HUDEP-2 (cell line): ENCODE measurements around the gene PRKN.

Experiments used
- DNase-seq, 76 experiments: peaks; one replicate each; lab custom pipeline; 2025; ENCODE audit not compliant: unreplicated experiment in 76 of 76; lab: John Stamatoyannopoulos, UW

PRKN gene

GRCh38 chr6:162217058-162217457 is 510.5 kb downstream of the PRKN start:
- DNase-seq: no peak

DNA sequence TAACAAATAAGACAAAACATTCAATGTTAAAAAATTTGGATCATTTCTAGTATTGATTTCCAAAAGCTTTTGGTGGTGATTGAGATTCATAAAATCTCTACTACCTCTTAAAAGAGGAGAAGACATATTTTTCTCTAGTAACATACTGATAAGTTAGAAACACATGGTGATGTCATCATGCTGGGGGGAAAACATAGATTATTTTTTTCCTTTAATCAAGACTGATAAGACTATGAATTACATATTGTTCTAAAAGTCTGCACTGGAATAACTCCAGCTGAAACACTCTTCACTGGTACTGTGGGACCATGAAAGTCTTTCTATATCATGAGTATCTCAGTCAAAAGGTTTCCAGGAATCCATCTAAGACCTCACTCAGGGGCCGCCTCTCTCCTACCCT is 515.8 kb downstream of the PRKN start:
- DNase-seq: no peak

DNA sequence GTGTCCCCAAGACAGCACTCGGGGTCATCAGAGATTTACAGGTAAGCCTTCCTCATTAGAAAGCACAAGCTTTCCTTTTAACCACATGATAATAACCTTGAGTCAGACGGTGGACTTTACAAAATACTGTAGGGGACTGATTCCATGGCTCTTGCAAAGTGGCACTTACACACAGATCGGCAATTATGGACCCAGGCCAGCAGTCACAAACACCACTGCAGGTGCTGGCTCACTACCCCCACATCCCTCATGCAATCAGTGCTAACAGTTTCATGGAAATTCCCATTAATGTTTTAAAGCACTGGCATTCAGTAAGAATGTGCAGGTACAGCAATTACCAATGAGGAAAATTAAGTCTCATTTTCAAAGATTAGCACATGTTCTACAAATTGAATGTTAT is 516.5 kb downstream of the PRKN start:
- DNase-seq: no peak

DNA sequence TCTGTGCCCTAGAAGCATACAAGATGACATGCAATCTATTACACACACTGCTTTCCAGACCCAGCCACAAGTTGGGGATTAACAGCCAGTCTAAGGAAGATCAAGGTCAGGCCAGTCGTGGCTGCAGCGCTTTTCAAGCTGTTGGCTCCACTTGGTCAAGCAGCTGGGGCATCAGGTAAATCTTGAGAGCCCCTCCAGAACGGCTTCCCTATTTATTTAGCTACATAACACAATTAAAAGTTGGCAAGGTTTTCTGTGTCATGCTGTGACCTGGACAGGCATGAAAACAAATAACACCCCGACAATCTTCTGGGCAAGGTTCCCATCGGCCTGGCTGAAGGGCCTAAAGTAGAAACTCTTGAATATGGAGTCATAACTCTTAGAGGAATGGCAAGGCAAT is 524.3 kb downstream of the PRKN start:
- DNase-seq: no peak

- no peak for DNase-seq
These were observed 526.4 kb downstream of the PRKN start for GRCh38 chr6:162200945-162201690.

DNA sequence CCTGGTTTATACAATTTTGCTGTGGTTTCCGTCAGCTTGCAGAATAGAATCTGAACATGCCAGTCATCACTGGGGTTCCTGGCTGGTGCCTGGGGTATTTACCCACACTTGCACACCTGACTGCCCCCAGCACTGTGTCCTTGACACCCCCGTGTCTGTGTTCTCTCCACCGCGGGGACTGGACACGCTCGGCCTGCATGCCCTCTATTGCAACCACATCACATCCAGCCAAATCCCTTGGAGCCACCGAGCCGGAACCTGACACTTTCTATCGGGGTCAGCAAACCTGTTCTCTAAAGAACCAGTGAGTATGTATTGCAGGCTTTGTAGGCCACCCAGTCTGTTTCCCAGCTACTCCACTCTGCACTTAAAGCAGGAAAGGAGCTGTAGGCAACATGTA is 527.5 kb downstream of the PRKN start:
- no peak for DNase-seq

DNA sequence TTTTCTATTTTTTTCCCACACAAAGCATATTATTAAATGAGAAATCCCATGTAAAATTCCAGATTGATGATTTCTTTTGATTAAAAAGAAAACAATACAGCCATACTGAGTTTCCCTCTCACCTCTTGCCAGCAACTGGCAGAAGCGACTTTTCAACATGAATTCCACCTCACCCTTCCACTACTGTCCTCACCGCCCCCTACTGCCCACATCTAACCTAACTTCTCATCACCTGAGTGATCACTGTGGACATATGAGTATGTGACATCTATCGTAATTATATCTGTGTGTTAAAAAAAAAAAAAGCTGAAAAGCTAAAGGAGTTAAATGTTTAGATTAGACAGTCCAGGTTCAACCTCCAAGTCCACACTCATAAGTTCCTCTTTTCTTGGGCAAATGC is 528.6 kb downstream of the PRKN start:
- DNase-seq: no peak

- DNase-seq: no peak
These were observed 529.5 kb downstream of the PRKN start for GRCh38 chr6:162198076-162198475.

DNA sequence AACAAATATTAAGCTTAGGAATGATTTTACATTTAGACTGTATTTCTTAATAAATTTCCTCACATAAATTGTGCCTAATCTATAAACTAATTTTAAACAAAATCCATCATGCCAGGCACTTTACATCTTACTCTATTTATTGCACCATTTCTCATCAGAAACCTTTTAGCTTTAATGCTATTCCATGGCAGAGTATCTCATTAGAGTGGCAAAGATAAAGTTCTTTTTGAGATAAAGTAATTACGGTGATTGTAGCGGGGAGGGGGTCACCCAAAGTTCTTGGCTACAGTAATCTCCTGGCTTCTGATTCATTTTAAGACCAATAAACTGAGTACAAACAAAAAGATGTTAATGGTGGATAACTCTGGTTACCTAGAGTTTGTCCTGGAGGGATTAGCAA is 532.1 kb downstream of the PRKN start:
- DNase-seq: no peak

DNA sequence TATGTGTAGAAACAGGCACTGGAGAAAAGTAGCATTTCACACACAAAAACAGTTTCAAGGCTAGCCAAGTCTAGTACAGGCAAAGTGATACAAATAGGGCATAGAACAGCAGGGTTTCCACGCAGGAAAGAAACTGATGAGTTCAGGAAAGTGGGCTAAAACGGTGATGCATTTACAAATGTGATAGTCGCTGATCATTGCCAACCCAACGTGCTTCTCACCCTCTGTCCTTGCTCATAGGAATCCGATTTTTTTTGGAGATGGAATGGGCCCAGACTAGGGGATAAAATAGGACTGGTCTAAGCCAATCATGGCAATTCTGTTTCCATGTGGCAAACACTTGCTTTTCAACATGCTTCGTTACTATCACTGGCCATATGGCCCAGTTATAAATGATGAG is 536.6 kb downstream of the PRKN start:
- no peak for DNase-seq

DNA sequence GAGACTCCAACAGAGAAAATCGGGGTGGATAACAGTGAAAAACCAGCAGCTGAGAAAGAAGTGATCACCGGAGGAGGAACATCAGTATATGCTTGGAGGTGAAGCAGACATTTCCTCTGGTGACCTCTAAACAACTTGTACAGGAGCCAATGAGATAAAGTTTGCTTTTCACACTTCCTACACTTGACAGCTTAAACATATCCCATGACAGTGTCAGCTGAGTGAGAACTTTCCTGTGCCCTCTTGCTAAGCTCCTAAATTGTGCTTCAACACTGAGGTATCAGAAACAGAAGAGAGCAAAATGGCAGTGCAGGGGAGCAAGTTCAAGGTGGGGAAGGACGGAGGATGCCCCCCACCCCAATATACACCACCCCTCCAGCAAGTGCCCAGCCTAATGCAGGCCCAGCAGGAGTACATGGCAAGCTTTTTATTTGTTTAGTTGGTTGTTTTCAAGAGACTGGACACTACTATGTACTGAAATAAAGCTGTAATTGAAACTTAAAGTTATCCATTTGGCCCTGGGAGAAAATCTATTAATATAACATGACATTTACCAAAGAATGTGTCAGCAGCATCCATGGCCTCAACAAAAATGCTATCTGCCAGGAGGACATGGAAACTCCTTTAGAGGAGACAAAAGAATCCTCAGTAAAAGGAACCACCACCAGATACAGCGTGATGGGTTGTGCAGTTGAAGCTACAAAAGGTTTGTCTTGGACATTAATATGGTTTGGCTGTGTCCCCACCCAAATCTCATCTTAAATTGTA is 540.2 kb downstream of the PRKN start:
- no peak for DNase-seq

- DNase-seq: no peak
These were observed 543.1 kb downstream of the PRKN start for GRCh38 chr6:162184465-162184864.

- no peak for DNase-seq
These were observed 545.7 kb downstream of the PRKN start for GRCh38 chr6:162181741-162182401.

GRCh38 chr6:162181111-162181510 is 546.5 kb downstream of the PRKN start:
- DNase-seq: no peak

- DNase-seq: no peak
These were observed 548.2 kb downstream of the PRKN start for GRCh38 chr6:162179196-162179951.

GRCh38 chr6:162178666-162179065 is 548.9 kb downstream of the PRKN start:
- DNase-seq: no peak

GRCh38 chr6:162178266-162178665 is 549.3 kb downstream of the PRKN start:
- DNase-seq: no peak

- DNase-seq: no peak
These were observed 549.8 kb downstream of the PRKN start for GRCh38 chr6:162177746-162178145.

GRCh38 chr6:162173466-162173865 is 554.1 kb downstream of the PRKN start:
- no peak for DNase-seq

GRCh38 chr6:162165479-162165878 is 562.1 kb downstream of the PRKN start:
- DNase-seq: no peak
